Inferior parietal cortex (tissue), 1 donor: ENCODE measurements around the gene PIAS3.
"Not testable (repeated sequence)": the region's sequence is repeated elsewhere in the genome, so short reads cannot be mapped to it uniquely, and the experiment has no call there.

Experiments
- DNase-seq: peaks from one replicate; pipeline ENCODE4 v3.0.0-alpha.2; 2016; ENCODE audit errors: extremely low spot score

Gene PIAS3

DNA sequence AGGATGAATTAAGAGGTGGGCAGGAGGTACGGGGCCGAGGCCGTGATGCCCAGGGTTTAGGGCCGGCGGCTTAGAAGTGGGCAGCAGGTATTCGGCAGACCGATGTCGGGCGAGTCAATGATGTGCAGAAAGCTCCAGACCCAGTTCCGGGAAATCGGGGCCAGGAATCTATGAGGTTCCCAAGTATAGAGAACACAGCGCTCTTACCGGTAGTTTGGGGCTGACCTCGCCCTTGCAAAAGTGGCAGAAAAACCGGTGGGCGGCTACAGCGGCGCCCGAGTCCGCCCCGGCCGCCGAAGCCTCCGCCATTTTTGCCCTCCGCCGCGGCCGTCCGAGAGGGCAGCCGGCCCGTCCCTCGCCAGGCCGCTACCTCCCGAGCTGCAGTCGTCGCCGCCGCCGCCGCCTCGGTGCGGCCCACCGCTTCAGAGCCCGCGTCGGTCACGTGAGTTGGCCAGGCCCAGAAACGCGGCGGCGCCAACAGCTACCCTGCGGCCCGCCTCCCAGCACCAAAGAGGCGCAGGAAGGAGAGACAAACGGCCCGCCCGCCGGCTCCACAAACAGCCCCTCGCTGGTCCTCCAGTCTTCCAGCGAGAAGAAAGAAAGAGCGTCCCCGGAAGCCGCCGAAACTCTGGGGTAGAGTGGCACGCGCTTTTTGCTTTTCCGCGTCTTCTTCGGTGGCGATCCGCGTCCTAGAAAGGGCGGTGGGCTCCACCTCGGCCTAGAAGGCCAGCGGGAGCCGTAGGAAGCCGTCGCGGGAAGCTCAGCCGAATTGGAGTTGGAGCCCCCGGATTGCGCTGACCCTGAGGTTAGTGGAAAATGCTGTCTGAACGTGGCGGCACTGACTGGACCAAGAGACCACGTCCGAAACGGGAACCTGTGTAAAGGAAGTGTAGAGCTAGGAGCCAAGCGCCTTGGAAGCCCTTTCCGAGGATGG, 35.0 kb downstream of the PIAS3 start, which contains the start of the genes POLR3C and RNF115:
Gene POLR3C, plus strand, starts transcription at position 636 of the 934 bp plus-strand sequence. CDS start 1,577 bp downstream, outside the sequence.
Gene RNF115, minus strand, starts transcription at position 531 of the 934 bp plus-strand sequence. Its CDS starts 222 bp downstream, at position 309.
- peak; percentile 89 for DNase-seq

DNA sequence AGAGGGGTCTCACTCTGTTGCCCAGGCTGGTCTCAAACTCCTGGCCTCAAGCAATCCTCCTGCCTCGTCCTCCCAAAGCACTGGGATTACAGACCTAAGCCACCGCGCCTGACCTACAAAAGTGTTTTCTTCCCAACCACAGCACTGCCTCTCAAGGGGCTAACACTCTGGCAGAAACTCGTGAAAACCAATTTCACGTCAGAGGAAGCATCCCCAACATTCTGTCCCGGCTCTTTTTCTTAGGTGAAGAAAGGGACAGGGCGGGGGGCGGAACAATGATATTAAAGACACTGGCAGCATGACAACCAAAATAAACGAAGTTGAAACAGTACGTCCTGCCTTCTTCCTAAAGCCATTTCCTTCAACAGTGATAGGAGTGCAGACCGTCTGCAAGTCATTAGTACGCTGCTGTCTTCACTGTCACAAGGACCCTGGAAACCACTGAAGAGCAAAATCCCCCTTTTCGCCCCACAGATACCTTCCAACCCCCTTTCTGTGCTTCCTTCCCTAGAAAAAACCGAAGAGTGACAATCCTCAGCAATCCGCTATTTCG, 36.0 kb downstream of the PIAS3 start:
- DNase-seq, result not testable (repeated sequence)

DNA sequence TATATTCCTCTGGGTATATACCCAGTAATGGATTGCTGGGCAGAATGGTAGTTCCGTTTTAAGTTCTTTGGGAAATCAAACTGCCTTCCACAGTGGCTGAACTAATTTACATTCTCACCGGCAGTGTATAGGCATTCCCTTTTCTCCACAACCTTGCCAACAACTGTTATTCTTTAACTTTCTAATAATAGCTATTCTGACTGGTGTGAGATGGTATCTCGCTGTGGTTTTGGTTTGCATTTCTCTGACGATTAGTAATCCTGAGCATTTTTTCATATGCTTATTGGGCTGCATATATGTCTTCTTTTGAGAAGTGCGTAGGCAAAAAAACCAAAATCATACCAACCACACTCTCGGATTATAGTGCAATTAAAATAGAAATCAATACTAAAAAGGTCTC, 40.8 kb downstream of the PIAS3 start:
- not testable (repeated sequence) for DNase-seq

DNA sequence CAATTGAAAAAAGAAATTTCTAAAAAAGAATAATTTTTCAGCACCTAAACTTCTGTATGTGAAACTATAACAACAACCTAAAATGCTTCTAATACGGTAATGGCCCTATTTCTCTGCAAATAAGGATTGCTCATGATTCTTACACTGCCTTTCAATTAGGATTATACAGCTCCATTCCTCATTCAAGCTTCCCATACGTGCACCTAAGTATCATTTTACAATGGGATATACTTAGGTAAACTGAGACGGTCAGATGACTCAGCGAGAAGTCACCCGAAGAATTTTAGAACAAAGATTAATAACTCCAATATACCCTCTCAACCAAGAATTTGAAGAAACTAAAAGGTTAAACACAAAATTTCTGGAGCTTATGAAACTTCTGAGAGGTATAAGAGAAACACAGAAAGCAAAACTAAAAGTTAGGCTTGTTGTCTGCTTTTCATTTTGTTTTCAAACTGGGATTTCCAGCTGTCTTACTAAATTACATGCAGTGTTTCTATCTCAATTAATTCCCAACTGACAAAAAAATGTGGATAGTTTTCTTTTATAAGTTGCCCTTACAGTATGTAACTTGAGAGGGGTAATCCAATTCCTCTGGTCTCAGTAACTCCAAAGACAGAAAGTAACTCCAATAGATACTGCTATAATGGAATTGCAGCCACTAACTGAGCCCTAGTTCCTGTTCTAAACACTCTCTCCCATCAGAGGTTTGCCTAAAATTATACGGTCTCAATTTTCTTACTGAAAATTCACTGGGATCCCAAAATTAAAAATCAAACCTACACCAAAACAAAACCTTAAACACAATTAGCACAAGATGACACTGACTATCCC, 45.7 kb downstream of the PIAS3 start:
- DNase-seq, result not testable (repeated sequence)

DNA sequence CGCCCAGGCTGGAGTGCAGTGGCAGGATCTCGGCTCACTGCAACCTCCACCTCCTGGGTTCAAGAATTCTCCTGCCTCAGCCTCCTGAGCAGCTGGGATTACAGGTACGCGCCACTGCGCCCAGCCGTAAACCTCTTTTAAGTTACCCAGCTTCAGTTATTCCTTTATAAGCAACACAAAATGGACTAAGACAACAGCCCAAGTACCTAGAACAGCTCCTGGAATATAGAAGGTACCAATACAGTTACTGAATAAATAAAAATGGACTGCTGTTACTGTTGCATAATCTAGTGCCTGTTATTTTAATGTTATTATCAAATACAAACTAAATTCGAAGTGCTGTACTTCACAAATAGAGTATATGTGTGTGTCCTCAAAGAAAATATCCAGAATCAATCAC, 52.0 kb downstream of the PIAS3 start:
- no peak for DNase-seq

DNA sequence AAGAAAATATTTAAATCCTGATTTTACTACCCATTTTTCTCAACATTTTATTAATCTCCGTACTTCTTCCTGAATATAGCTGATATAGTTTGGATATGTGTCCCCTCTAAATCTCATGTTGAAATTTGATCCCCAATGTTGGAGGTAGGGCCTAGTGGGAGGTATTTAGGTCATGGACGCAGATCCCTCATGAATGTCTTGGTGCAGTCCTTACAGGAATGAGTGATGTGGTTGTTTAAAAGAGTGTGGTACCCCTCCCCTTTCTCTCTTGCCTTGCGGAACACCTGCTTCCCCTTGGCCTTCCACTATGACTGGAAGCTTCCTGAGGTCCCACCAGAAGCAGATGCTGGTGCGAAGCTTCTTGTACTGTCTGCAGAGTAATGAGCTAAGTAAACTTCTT, 52.5 kb downstream of the PIAS3 start:
- DNase-seq, result no peak

DNA sequence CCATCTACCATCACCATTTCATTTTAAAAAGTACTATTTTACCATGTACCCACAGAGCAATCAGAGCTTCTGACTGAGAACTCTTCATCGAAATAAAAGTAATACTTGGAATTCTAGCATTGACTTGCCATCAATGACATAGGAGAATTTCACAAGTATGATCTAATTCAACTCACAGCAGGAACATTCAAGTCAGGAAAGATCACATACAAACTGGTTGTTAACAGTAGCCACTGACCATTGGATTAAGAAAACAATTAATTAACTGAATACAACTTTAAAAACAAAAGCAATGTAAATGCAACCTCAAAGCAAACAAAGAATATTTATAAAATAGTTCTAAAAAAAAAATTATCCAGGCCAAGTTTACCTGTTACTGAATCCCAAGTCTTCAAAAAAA, 53.8 kb downstream of the PIAS3 start:
- DNase-seq, result no peak

DNA sequence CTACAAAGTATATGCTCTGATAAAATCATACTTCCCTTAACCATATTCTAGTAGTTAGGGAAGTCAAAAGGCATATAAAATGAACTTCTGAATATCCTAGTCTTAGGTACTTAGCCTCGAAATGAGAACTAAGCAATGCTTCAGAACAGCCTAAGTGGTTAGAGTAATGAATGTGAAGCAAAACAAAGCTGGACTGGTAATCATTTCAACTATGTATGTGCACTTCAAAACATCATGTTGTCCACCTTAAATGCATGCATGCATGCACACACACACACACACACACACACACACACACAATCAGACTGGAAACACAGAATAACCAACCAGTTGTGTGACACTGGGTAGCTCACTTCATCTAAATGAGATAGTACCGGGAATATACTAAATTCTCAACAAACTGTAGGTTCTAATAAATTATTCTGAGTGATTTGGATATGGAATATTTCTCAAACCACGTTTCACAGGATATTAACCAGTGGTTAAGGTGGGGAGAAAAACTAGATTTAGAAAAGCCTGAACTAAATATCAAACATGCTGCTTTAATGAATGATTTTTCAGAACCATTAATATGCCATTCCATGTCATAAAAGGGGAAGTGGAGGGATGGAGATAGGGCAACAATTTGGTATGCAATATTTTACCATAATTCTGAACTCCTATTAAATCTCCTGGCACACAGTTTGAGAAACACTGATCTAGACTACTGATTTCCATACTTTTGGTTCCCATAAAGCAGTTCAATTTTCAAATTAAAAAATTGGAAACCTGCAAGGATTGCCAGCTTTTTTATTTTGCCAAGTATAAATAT, 54.4 kb downstream of the PIAS3 start:
- no peak for DNase-seq

DNA sequence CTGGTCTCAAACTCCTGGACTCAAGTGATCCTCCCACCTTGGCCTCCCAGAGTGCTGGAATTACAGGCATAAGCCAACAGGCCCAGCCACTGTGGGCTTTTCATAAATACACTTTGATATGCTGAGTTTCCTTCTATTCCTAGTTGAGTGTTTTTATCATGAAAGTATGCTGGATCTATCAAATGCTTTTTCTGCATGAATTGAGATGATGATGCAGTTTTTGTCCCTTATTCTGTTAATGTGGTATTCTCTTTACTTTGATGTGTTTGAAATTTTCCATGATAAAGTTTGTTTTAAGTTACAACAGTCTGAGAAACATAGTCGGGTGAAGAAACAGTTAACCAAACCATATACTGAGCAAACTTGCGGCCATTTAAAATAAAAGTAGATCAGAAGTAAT, 59.1 kb downstream of the PIAS3 start:
- no peak for DNase-seq
